NCI-H146 (cell line): ENCODE measurements around the gene SLC9A7.
"Not testable (repeated sequence)": the region's sequence is repeated elsewhere in the genome, so short reads cannot be mapped to it uniquely, and the experiment has no call there.

ENCODE experiments used
- DNase-seq: peaks from one replicate; lab custom pipeline; 2025; lab: John Stamatoyannopoulos, UW

The SLC9A7 gene

GRCh38 chrX:46758956-46759644 is at the start of gene SLC9A7:
Gene SLC9A7, minus strand, starts transcription at chrX:46759118. Its CDS starts 89 bp downstream, at chrX:46759029.
- DNase-seq, result peak; percentile 77

GRCh38 chrX:46805270-46805669 is 46.4 kb upstream of the SLC9A7 start:
- no peak for DNase-seq

GRCh38 chrX:46803140-46803539 is 44.2 kb upstream of the SLC9A7 start:
- peak; percentile 4 for DNase-seq

GRCh38 chrX:46796574-46797191 is 37.8 kb upstream of the SLC9A7 start:
- peak; percentile 67 for DNase-seq

GRCh38 chrX:46793386-46794143 is 34.6 kb upstream of the SLC9A7 start:
- DNase-seq, result no peak

- no peak for DNase-seq
Observed at GRCh38 chrX:46792810-46793188, 33.9 kb upstream of the SLC9A7 start.

- peak; percentile 88 for DNase-seq
Observed at GRCh38 chrX:46791927-46792809, 33.2 kb upstream of the SLC9A7 start.

GRCh38 chrX:46788902-46789301 is 30.0 kb upstream of the SLC9A7 start:
- no peak for DNase-seq

GRCh38 chrX:46784437-46784836 is 25.5 kb upstream of the SLC9A7 start:
- DNase-seq, result not testable (repeated sequence)

GRCh38 chrX:46782034-46782433 is 23.1 kb upstream of the SLC9A7 start:
- DNase-seq, result no peak

GRCh38 chrX:46777971-46778810 is 19.3 kb upstream of the SLC9A7 start:
- peak; percentile 86 for DNase-seq

- DNase-seq, result no peak
Observed at GRCh38 chrX:46770817-46771163, 11.9 kb upstream of the SLC9A7 start.

- no peak for DNase-seq
Observed at GRCh38 chrX:46770000-46770816, 11.3 kb upstream of the SLC9A7 start.

- no peak for DNase-seq
Observed at GRCh38 chrX:46762963-46763362, 4.0 kb upstream of the SLC9A7 start.

GRCh38 chrX:46759645-46759974 is 692 bp upstream of the SLC9A7 start:
- peak; percentile 32 for DNase-seq

- peak; percentile 42 for DNase-seq
Observed at GRCh38 chrX:46758163-46758955, 559 bp downstream of the SLC9A7 start.

GRCh38 chrX:46757593-46757992 is 1.3 kb downstream of the SLC9A7 start:
- no peak for DNase-seq

GRCh38 chrX:46757052-46757451 is 1.9 kb downstream of the SLC9A7 start:
- DNase-seq, result no peak

- no peak for DNase-seq
Observed at GRCh38 chrX:46755671-46756070, 3.2 kb downstream of the SLC9A7 start.
